NCI-H524 (cell line): ENCODE data around the gene FAM131C.
"Not testable (repeated sequence)": the region's sequence is repeated elsewhere in the genome, so short reads cannot be mapped to it uniquely, and the experiment has no call there.

ENCODE experiments used
- DNase-seq, 2 experiments: peaks; one replicate each; lab custom pipeline; 2025; lab: John Stamatoyannopoulos, UW

The FAM131C gene

GRCh38 chr1:16058394-16059120 is 14.9 kb downstream of the FAM131C start:
- DNase-seq: not testable (repeated sequence)

- not testable (repeated sequence) for DNase-seq
These were observed 16.0 kb downstream of the FAM131C start for GRCh38 chr1:16057314-16057915.

- DNase-seq: not testable (repeated sequence)
These were observed 16.9 kb downstream of the FAM131C start for GRCh38 chr1:16056521-16056912.

GRCh38 chr1:16055613-16056520 is 17.6 kb downstream of the FAM131C start:
- peak; percentile 74 to 78 for DNase-seq

- DNase-seq: no peak
These were observed 18.6 kb downstream of the FAM131C start for GRCh38 chr1:16054598-16055540.

- no peak for DNase-seq
These were observed 19.5 kb downstream of the FAM131C start for GRCh38 chr1:16053781-16054502.

- DNase-seq: not testable (repeated sequence)
These were observed 21.5 kb downstream of the FAM131C start for GRCh38 chr1:16051949-16052348.

- DNase-seq: no peak
These were observed 22.4 kb downstream of the FAM131C start for GRCh38 chr1:16051039-16051438.

GRCh38 chr1:16050328-16050727 is 23.1 kb downstream of the FAM131C start:
- DNase-seq: no peak

GRCh38 chr1:16048573-16049189 is 24.8 kb downstream of the FAM131C start:
- DNase-seq: peak in 1 of 2 experiments; percentile 55

- no peak for DNase-seq
These were observed 25.5 kb downstream of the FAM131C start for GRCh38 chr1:16047791-16048475.

- DNase-seq: no peak
These were observed 26.6 kb downstream of the FAM131C start for GRCh38 chr1:16046842-16047241.

GRCh38 chr1:16043950-16044349 is 29.5 kb downstream of the FAM131C start:
- DNase-seq: no peak

GRCh38 chr1:16043521-16043920 is 29.9 kb downstream of the FAM131C start, which contains the start of gene CLCNKB:
Gene CLCNKB, plus strand, starts transcription at chr1:16043782. Its CDS starts 711 bp downstream, at chr1:16044493.
- DNase-seq: no peak

GRCh38 chr1:16042654-16043053 is 30.8 kb downstream of the FAM131C start:
- not testable (repeated sequence) for DNase-seq

GRCh38 chr1:16042096-16042495 is 31.4 kb downstream of the FAM131C start:
- DNase-seq: no peak

- no peak for DNase-seq
These were observed 32.3 kb downstream of the FAM131C start for GRCh38 chr1:16041200-16041599.

- peak in 1 of 2 experiments; percentile 50 for DNase-seq
These were observed 33.6 kb downstream of the FAM131C start for GRCh38 chr1:16039871-16040270.

- no peak for DNase-seq
These were observed 34.9 kb downstream of the FAM131C start for GRCh38 chr1:16038620-16038912.

GRCh38 chr1:16036461-16036860 is 37.0 kb downstream of the FAM131C start:
- not testable (repeated sequence) for DNase-seq
